SK-N-MC (cell line): Measurements from ENCODE around the gene XPOT.

Source experiments
- EZH2 ChIP-seq: fragments of 200-600 bp; sonication (generic); IDR thresholded peaks from one replicate; pipeline ENCODE4 v1.6.1; 2017; ENCODE audit warnings: antibody characterized with exemption
- FOXP2 ChIP-seq: optimal IDR thresholded peaks from 2 replicates; pipeline ENCODE3; 2011; ENCODE audit warnings: mild to moderate bottlenecking, moderate library complexity; ENCODE audit not compliant: insufficient read depth; ENCODE audit errors: extremely low read length, control extremely low read depth
- POLR2AphosphoS5 ChIP-seq: IDR thresholded peaks from 2 replicates; pipeline ENCODE4 v1.6.1; 2012; ENCODE audit warnings: mild to moderate bottlenecking, low read depth, low read length, borderline replicate concordance

DNA sequence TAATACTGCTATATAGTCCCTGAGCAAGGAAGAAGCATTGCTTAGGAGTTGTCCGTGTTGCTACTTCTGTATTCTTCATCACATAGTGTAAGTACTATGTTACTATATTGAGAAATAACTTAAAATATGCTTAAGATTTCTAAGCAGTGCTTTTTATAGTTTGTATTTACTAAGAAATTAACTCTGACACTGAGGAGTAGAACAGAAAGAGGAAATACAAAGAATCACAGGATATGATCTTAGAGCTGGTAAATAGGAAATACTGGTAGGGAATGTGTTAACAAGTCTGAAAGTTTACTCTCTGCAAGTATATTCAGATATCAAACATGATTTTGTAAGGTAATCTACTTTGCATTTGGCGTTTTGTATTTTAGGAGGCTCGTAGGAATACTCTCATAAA, 15.5 kb downstream of the XPOT start:
- TF ChIP-seq POLR2AphosphoS5, result no peak
- TF ChIP-seq EZH2, result no peak
- TF ChIP-seq FOXP2, result no peak
